Measurements from ENCODE around the gene LRMDA.
"Not testable (repeated sequence)": the region's sequence is repeated elsewhere in the genome, so short reads cannot be mapped to it uniquely, and the experiment has no call there.

Gene LRMDA

GRCh38 chr10:76052682-76053503 lies 621.5 kb downstream of the LRMDA start:
- no peaks in the 10 kb centered on the region for H3K4me1 ChIP-seq (ENCODE audit: control insufficient read depth, insufficient read depth, low read length)
- no CpG with 5 or more reads among the region's 9 CpGs for WGBS (ENCODE audit: insufficient coverage, insufficient read length)
- no peak overlapping the region for H3K4me3 ChIP-seq (ENCODE audit: low read length)
- H3K27ac ChIP-seq (ENCODE audit: low read length), result no peak overlapping the region
- DNase-seq (ENCODE audit: low read depth, low spot score), result no peak
- no peaks in the 10 kb centered on the region for H3K36me3 ChIP-seq (ENCODE audit: control insufficient read depth, insufficient read depth, low read length)
- no peaks in the 10 kb centered on the region for H3K27me3 ChIP-seq (ENCODE audit: control insufficient read depth, insufficient read depth, low read length)
- H3K9me3 ChIP-seq (ENCODE audit: control insufficient read depth, insufficient read depth, low read length), result no peaks in the 10 kb centered on the region

- H3K4me3 ChIP-seq (ENCODE audit: low read length), result no peak overlapping the region
- H3K27me3 ChIP-seq (ENCODE audit: control insufficient read depth, insufficient read depth, low read length), result no peaks in the 10 kb centered on the region
- no peaks in the 10 kb centered on the region for H3K9me3 ChIP-seq (ENCODE audit: control insufficient read depth, insufficient read depth, low read length)
- H3K36me3 ChIP-seq (ENCODE audit: control insufficient read depth, insufficient read depth, low read length), result no peaks in the 10 kb centered on the region
- WGBS (ENCODE audit: insufficient coverage, insufficient read length), result no CpG with 5 or more reads among the region's 3 CpGs
- DNase-seq (ENCODE audit: low read depth, low spot score), result no peak
- H3K27ac ChIP-seq (ENCODE audit: low read length), result no peak overlapping the region
- no peaks in the 10 kb centered on the region for H3K4me1 ChIP-seq (ENCODE audit: control insufficient read depth, insufficient read depth, low read length)
These were observed 624.0 kb downstream of the LRMDA start for GRCh38 chr10:76055466-76055865.

GRCh38 chr10:76055963-76056362 lies 624.5 kb downstream of the LRMDA start:
- no peaks in the 10 kb centered on the region for H3K27me3 ChIP-seq (ENCODE audit: control insufficient read depth, insufficient read depth, low read length)
- WGBS (ENCODE audit: insufficient coverage, insufficient read length), result no CpG with 5 or more reads among the region's 1 CpG
- H3K9me3 ChIP-seq (ENCODE audit: control insufficient read depth, insufficient read depth, low read length), result no peaks in the 10 kb centered on the region
- H3K36me3 ChIP-seq (ENCODE audit: control insufficient read depth, insufficient read depth, low read length), result no peaks in the 10 kb centered on the region
- no peak for DNase-seq (ENCODE audit: low read depth, low spot score)
- no peak overlapping the region for H3K27ac ChIP-seq (ENCODE audit: low read length)
- no peak overlapping the region for H3K4me3 ChIP-seq (ENCODE audit: low read length)
- no peaks in the 10 kb centered on the region for H3K4me1 ChIP-seq (ENCODE audit: control insufficient read depth, insufficient read depth, low read length)

GRCh38 chr10:76060993-76061392 lies 629.6 kb downstream of the LRMDA start:
- not testable (repeated sequence) for H3K36me3 ChIP-seq (ENCODE audit: control insufficient read depth, insufficient read depth, low read length); H3K27ac ChIP-seq (ENCODE audit: low read length); H3K4me3 ChIP-seq (ENCODE audit: low read length); H3K9me3 ChIP-seq (ENCODE audit: control insufficient read depth, insufficient read depth, low read length); H3K27me3 ChIP-seq (ENCODE audit: control insufficient read depth, insufficient read depth, low read length); DNase-seq (ENCODE audit: low read depth, low spot score); H3K4me1 ChIP-seq (ENCODE audit: control insufficient read depth, insufficient read depth, low read length)
- WGBS (ENCODE audit: insufficient coverage, insufficient read length), result no CpG with 5 or more reads among the region's 2 CpGs

- no CpG with 5 or more reads among the region's 1 CpG for WGBS (ENCODE audit: insufficient coverage, insufficient read length)
- Histone ChIP-seq H3K4me3 (ENCODE audit: low read length) (no peak overlapping the region), H3K9me3 (ENCODE audit: control insufficient read depth, insufficient read depth, low read length) (no peaks in the 10 kb centered on the region; the same call in 1 of the 2 replicates), H3K4me1 (ENCODE audit: control insufficient read depth, insufficient read depth, low read length) (no peaks in the 10 kb centered on the region), H3K27ac (ENCODE audit: low read length) (no peak overlapping the region), H3K36me3 (ENCODE audit: control insufficient read depth, insufficient read depth, low read length) (no peaks in the 10 kb centered on the region), H3K27me3 (ENCODE audit: control insufficient read depth, insufficient read depth, low read length) (no peaks in the 10 kb centered on the region)
- DNase-seq (ENCODE audit: low read depth, low spot score), result no peak
These were observed 635.0 kb downstream of the LRMDA start for GRCh38 chr10:76066457-76066856.

- Histone ChIP-seq H3K27me3 (ENCODE audit: control insufficient read depth, insufficient read depth, low read length) (no peaks in the 10 kb centered on the region), H3K27ac (ENCODE audit: low read length) (no peak overlapping the region), H3K9me3 (ENCODE audit: control insufficient read depth, insufficient read depth, low read length) (no peaks in the 10 kb centered on the region; the same call in 1 of the 2 replicates), H3K36me3 (ENCODE audit: control insufficient read depth, insufficient read depth, low read length) (no peaks in the 10 kb centered on the region), H3K4me3 (ENCODE audit: low read length) (no peak overlapping the region), H3K4me1 (ENCODE audit: control insufficient read depth, insufficient read depth, low read length) (no peaks in the 10 kb centered on the region)
- DNase-seq (ENCODE audit: low read depth, low spot score), result no peak
- WGBS (ENCODE audit: insufficient coverage, insufficient read length), result no CpG with 5 or more reads among the region's 3 CpGs
These were observed 636.0 kb downstream of the LRMDA start for GRCh38 chr10:76067447-76067846.

- no peaks in the 10 kb centered on the region for H3K27me3 ChIP-seq (ENCODE audit: control insufficient read depth, insufficient read depth, low read length)
- no peaks in the 10 kb centered on the region for H3K36me3 ChIP-seq (ENCODE audit: control insufficient read depth, insufficient read depth, low read length)
- H3K4me1 ChIP-seq (ENCODE audit: control insufficient read depth, insufficient read depth, low read length), result no peaks in the 10 kb centered on the region
- H3K27ac ChIP-seq (ENCODE audit: low read length), result no peak overlapping the region
- no CpG with 5 or more reads among the region's 3 CpGs for WGBS (ENCODE audit: insufficient coverage, insufficient read length)
- no peak overlapping the region for H3K4me3 ChIP-seq (ENCODE audit: low read length)
- no peaks in the 10 kb centered on the region; the same call in 1 of the 2 replicates for H3K9me3 ChIP-seq (ENCODE audit: control insufficient read depth, insufficient read depth, low read length)
- no peak for DNase-seq (ENCODE audit: low read depth, low spot score)
These were observed 637.4 kb downstream of the LRMDA start for GRCh38 chr10:76068856-76069255.

GRCh38 chr10:76070916-76071315 lies 639.5 kb downstream of the LRMDA start:
- WGBS (ENCODE audit: insufficient coverage, insufficient read length), result no CpG with 5 or more reads among the region's 5 CpGs
- H3K27me3 ChIP-seq (ENCODE audit: control insufficient read depth, insufficient read depth, low read length), result no peaks in the 10 kb centered on the region
- no peak for DNase-seq (ENCODE audit: low read depth, low spot score)
- no peak overlapping the region for H3K27ac ChIP-seq (ENCODE audit: low read length)
- H3K4me3 ChIP-seq (ENCODE audit: low read length), result no peak overlapping the region
- no peaks in the 10 kb centered on the region; the same call in 1 of the 2 replicates for H3K9me3 ChIP-seq (ENCODE audit: control insufficient read depth, insufficient read depth, low read length)
- no peaks in the 10 kb centered on the region for H3K4me1 ChIP-seq (ENCODE audit: control insufficient read depth, insufficient read depth, low read length)
- no peaks in the 10 kb centered on the region for H3K36me3 ChIP-seq (ENCODE audit: control insufficient read depth, insufficient read depth, low read length)

GRCh38 chr10:76071653-76072365 lies 640.4 kb downstream of the LRMDA start:
- H3K4me1 ChIP-seq (ENCODE audit: control insufficient read depth, insufficient read depth, low read length), result no peaks in the 10 kb centered on the region
- no CpG with 5 or more reads among the region's 5 CpGs for WGBS (ENCODE audit: insufficient coverage, insufficient read length)
- H3K27ac ChIP-seq (ENCODE audit: low read length), result no peak overlapping the region
- H3K36me3 ChIP-seq (ENCODE audit: control insufficient read depth, insufficient read depth, low read length), result no peaks in the 10 kb centered on the region
- no peak overlapping the region for H3K4me3 ChIP-seq (ENCODE audit: low read length)
- no peak for DNase-seq (ENCODE audit: low read depth, low spot score)
- no peaks in the 10 kb centered on the region for H3K27me3 ChIP-seq (ENCODE audit: control insufficient read depth, insufficient read depth, low read length)
- H3K9me3 ChIP-seq (ENCODE audit: control insufficient read depth, insufficient read depth, low read length), result no peaks in the 10 kb centered on the region; the same call in 1 of the 2 replicates

GRCh38 chr10:76072384-76072783 lies 641.0 kb downstream of the LRMDA start:
- DNase-seq (ENCODE audit: low read depth, low spot score), result no peak
- Histone ChIP-seq H3K4me3 (ENCODE audit: low read length) (no peak overlapping the region), H3K4me1 (ENCODE audit: control insufficient read depth, insufficient read depth, low read length) (no peaks in the 10 kb centered on the region)

More at GRCh38 chr10:76072384-76072783, 641.0 kb downstream of the LRMDA start:
- H3K27me3 ChIP-seq (ENCODE audit: control insufficient read depth, insufficient read depth, low read length), result no peaks in the 10 kb centered on the region
- no peaks in the 10 kb centered on the region for H3K36me3 ChIP-seq (ENCODE audit: control insufficient read depth, insufficient read depth, low read length)
- no peaks in the 10 kb centered on the region; the same call in 1 of the 2 replicates for H3K9me3 ChIP-seq (ENCODE audit: control insufficient read depth, insufficient read depth, low read length)
- H3K27ac ChIP-seq (ENCODE audit: low read length), result no peak overlapping the region

All from iPS DF 6.9 (cell line).